Activated CD4-positive, alpha-beta memory T cell treated with anti-CD3 and anti-CD28 coated beads, Interleukin-2, amount 10 ng/mL, durations not matched to agents 7 days and 5 days (primary cell): ENCODE data around the gene PLD4. TPM values are rescaled to one million over a fixed set of nuclear protein-coding genes. Genes with fewer than 3 reads are reported as not detected.
"Not testable (repeated sequence)": the region's sequence is repeated elsewhere in the genome, so short reads cannot be mapped to it uniquely, and the experiment has no call there.

Experiments
- CTCF ChIA-PET: fragments of 350-600 bp; sonication (Branson Sonifier 250); formaldehyde crosslinking; loops from one replicate; lab custom pipeline; 2021; ENCODE audit warnings: antibody characterized with exemption, inconsistent platforms; lab: Charles Lee
- POLR2A ChIA-PET: fragments of 350-600 bp; sonication (Branson Sonifier 250); formaldehyde crosslinking; loops from one replicate; lab custom pipeline; 2021; ENCODE audit warnings: antibody characterized with exemption; lab: Charles Lee
- DNase-seq: peaks from one replicate; pipeline ENCODE4 v3.0.0-alpha.2; 2020
- H3K27ac Mint-ChIP-seq: one replicate; pipeline ENCODE4 v1.8.0; 2021; ENCODE audit warnings: mild to moderate bottlenecking, mixed read lengths
- H3K27me3 Mint-ChIP-seq: one replicate; pipeline ENCODE4 v1.8.0; 2021; ENCODE audit warnings: mixed read lengths
- H3K36me3 Mint-ChIP-seq: one replicate; pipeline ENCODE4 v1.8.0; 2021; ENCODE audit warnings: low read depth, mixed read lengths
- H3K4me1 Mint-ChIP-seq: one replicate; pipeline ENCODE4 v1.8.0; 2021; ENCODE audit warnings: mixed read lengths
- H3K4me3 Mint-ChIP-seq: one replicate; pipeline ENCODE4 v1.8.0; 2021; ENCODE audit warnings: mild to moderate bottlenecking, mixed read lengths
- H3K9me3 Mint-ChIP-seq: one replicate; pipeline ENCODE4 v1.8.0; 2021; ENCODE audit warnings: mixed read lengths
- total RNA-seq, 2 experiments: library from RNA; stranded (reverse); gene quantifications; one replicate each; pipeline ENCODE4 v1.2.3, GENCODE V29; 2021

The PLD4 gene
- total RNA-seq, 2 experiments from 2014 or later: not detected

DNA sequence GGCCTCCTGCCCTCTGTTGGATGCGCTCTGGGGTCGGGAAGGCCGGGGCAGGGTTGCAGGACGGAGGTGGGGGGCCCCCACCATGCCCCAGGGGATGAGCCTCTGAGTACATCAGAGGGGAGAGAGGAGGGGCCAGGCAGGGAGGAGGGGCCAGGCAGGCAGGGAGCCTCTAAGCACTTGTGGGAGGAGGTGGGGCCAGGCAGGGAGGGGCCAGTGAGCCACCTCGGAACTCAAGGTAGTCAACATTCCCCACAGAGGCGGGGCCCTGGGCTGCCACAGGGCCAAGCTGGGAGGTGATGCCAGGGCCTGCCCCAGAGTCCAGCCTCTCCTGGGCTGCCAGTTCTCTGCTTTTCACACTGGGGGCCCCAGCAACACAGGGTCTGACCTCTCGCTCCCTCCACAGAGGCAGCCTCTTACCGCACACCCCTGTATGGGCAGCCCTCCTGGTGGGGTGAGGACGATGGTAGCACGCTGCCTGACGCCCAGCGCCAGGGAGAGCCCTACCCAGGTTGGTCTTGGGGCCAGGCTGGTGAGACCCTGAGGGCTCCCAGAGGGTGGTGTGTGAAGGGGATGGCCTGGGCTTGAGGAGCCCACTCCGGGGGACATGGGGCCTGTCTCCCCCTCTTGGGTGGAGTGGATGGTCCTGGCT lies 42.2 kb upstream of the PLD4 start:
- Mint-ChIP-seq H3K36me3 (no peaks in the 10 kb centered on the region), H3K4me1 (no peaks in the 10 kb centered on the region), H3K27ac (no peak overlapping the region), H3K27me3 (no peaks in the 10 kb centered on the region), H3K4me3 (no peak overlapping the region), H3K9me3 (no peaks in the 10 kb centered on the region)
- DNase-seq: no peak
- ChIA-PET CTCF (no interaction called here), POLR2A (no interaction called here)

DNA sequence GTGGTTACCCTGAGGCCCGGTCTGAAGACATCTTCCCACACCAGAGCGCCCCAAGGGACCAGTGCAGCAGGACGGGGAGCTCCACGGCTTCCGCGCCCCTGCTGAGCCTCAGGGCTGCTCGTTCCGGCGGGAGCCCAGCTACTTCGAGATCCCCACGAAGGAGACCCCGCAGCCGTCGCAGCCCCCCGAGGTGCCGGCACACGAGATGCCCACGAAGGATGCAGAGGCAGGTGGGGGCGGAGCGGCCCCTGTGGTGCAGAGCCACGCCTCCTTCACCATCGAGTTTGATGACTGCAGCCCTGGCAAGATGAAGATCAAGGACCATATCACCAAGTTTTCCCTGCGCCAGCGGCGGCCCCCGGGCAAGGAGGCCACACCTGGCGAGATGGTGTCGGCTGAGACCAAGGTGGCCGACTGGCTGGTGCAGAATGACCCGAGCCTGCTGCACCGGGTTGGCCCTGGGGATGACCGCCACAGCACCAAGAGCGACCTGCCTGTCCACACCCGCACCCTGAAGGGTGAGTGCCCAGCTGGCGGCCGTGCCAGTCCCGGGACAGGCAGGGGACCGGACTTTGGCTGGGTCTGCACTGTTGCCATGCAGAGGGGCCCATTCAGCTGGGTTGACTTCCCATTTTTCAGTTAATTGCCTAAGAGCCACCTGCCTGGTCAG lies 41.6 kb upstream of the PLD4 start:
- Mint-ChIP-seq H3K36me3 (no peaks in the 10 kb centered on the region), H3K9me3 (no peaks in the 10 kb centered on the region), H3K27ac (no peak overlapping the region), H3K27me3 (no peaks in the 10 kb centered on the region), H3K4me1 (no peaks in the 10 kb centered on the region), H3K4me3 (no peak overlapping the region)
- CTCF ChIA-PET: no interaction called here
- DNase-seq: no peak
- POLR2A ChIA-PET: no interaction called here

DNA sequence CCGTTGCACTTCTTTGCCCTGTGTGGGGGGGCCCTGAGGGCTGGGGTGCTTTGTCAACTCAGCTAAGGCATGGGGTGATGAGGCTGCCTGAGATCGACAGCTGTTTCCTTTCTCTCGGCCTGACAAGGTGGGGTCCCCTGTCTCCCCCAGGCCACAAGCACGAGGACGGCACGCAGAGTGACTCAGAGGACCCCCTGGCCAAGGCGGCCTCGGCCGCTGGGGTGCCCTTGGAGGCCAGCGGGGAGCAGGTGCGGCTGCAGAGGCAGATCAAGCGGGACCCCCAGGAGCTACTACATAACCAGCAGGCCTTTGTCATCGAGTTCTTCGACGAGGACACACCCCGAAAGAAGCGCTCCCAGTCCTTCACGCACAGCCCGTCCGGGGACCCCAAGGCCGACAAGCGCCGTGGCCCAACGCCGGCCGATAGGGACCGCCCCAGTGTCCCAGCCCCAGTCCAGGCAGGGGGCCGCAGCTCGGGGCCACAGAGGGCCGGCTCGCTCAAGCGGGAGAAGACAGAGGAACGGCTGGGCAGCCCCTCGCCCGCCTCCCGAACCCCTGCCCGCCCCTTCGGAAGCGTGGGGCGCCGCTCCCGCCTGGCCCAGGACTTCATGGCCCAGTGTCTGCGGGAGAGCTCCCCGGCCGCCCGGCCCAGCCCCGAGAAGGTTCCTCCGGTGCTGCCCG lies 40.9 kb upstream of the PLD4 start:
- Mint-ChIP-seq H3K27me3 (no peaks in the 10 kb centered on the region), H3K4me3 (no peak overlapping the region)
- POLR2A ChIA-PET: no interaction called here

DNA sequence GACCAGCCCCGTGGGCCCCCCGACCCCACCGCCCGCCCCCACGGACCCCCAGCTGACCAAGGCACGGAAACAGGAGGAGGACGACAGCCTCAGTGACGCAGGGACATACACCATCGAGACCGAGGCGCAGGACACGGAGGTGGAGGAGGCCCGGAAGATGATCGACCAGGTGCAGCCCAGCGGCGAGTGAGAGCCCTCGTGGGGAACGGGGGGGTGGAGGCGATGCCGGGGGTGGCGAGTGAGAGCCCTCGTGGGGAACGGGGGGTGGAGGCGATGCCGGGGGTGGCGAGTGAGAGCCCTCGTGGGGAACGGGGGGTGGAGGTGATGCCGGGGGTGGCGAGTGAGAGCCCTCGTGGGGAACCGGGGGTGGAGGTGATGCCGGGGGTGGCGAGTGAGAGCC lies 40.3 kb upstream of the PLD4 start:
- H3K36me3 Mint-ChIP-seq, H3K9me3 Mint-ChIP-seq, POLR2A ChIA-PET, CTCF ChIA-PET, H3K4me3 Mint-ChIP-seq, H3K4me1 Mint-ChIP-seq, DNase-seq, H3K27ac Mint-ChIP-seq, H3K27me3 Mint-ChIP-seq: not testable (repeated sequence)

More for the DNA sequence above, 40.9 kb upstream of the PLD4 start:
- CTCF ChIA-PET: no interaction called here
- H3K27ac Mint-ChIP-seq: no peak overlapping the region
- no peaks in the 10 kb centered on the region for H3K36me3 Mint-ChIP-seq
- no peaks in the 10 kb centered on the region for H3K4me1 Mint-ChIP-seq
- no peak for DNase-seq
- no peaks in the 10 kb centered on the region for H3K9me3 Mint-ChIP-seq

DNA sequence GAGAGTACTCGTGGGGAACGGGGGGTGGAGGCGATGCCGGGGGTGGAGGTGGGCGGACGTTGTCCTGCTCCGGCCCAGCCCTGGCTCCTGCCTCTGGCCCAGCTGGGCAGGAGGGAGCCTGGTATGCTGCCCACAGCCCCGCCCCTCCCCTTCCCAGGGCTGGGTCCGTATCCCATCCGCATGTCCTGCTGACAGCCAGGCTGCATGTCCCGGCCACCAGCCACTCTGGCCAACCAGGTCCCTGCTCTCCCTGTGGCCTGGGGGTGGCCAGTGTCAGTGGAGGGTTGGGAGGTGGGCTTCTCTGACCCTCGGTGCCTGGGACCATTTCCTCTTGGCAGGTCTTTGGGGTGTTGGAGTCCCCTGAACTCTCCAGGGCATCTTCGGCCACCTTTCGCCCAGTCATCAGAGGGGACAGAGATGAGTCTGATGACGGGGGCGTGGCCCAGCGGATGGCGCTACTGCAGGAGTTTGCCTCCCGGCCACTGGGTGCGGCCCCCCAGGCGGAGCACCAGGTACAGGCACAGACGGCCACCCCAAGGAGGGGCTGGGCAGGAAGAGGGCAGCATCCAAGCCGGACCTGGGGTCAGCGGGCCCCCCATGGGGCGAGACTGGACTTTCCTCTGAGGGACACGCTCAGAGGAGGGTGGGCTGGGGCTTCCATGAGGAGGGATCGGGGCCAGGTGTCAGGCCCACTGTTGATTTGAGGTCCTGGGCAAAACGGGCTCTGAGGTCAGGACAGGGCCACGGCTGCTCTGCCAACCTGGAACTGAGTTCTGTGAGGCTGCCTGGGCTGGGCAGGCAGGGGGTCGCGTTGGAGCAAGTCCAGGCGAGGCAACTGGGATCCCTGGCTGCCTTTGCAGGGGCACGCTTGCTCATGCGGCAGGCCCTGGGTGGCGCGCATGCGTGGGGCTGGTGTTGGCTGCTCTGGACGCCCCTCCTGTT lies 39.4 kb upstream of the PLD4 start:
- POLR2A ChIA-PET: no interaction called here
- Mint-ChIP-seq H3K36me3 (no peaks in the 10 kb centered on the region), H3K4me1 (no peaks in the 10 kb centered on the region), H3K27me3 (no peaks in the 10 kb centered on the region), H3K9me3 (no peaks in the 10 kb centered on the region), H3K4me3 (no peak overlapping the region), H3K27ac (no peak overlapping the region)
- DNase-seq: no peak
- CTCF ChIA-PET: no interaction called here

DNA sequence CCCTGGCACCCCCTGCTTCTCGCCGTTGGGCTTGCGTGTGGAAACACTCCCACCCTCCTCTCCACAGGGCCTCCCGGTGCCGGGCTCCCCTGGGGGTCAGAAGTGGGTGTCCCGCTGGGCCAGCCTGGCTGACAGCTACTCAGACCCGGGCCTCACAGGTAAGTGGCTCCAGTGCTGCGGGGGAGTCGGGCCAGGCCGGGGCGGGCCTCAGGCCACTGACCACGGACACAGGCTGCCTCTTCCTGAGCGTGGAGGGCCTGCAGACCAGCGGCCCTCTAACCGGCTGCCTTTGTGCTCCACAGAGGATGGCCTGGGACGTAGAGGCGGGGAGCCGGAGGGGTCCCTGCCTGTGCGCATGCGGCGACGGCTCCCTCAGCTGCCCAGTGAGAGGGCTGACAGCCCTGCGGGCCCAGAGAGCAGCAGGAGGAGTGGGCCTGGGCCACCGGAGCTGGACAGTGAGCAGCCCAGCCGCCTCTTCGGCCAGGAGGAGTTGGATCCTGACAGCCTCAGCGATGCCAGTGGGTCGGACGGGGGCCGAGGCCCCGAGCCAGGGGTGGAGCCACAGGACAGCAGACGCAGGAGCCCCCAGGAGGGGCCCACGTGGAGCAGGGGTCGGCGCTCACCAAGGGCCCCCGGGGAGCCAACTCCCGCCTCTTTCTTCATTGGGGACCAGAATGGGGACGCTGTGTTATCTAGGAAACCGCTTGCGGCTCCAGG lies 38.5 kb upstream of the PLD4 start:
- no peaks in the 10 kb centered on the region for H3K27me3 Mint-ChIP-seq
- CTCF ChIA-PET: no interaction called here
- POLR2A ChIA-PET: no interaction called here
- H3K9me3 Mint-ChIP-seq: no peaks in the 10 kb centered on the region
- no peaks in the 10 kb centered on the region for H3K4me1 Mint-ChIP-seq
- H3K36me3 Mint-ChIP-seq: no peaks in the 10 kb centered on the region
- no peak overlapping the region for H3K4me3 Mint-ChIP-seq
- H3K27ac Mint-ChIP-seq: no peak overlapping the region
- DNase-seq: no peak

DNA sequence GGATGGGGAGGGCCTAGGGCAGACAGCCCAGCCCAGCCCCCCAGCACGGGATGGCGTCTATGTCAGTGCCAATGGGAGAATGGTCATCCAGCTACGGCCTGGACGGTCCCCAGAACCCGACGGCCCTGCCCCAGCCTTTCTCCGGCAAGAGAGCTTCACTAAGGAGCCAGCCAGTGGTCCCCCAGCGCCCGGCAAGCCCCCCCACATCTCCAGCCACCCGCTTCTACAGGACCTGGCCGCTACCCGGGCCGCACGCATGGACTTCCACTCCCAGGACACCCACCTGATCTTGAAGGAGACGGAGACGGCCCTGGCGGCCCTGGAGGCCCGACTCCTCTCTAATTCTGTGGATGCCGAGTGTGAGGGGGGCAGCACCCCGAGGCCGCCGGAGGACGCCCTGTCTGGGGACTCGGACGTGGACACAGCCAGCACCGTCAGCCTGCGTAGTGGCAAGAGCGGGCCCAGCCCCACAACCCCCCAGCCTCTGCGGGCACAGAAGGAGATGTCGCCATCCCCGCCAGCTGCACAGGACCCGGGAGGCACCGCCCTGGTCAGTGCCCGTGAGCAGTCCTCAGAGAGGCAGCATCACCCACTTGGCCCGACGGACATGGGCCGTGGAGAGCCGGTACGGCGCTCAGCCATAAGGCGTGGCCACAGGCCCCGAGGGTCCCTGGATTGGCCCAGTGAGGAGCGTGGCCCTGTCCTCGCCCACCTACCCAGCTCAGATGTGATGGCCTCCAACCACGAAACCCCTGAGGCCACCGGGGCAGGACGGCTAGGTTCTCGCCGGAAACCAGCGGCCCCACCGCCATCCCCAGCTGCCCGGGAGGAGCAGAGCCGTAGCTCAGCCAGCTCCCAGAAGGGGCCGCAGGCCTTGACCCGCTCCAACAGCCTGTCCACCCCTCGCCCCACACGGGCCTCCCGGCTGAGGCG lies 37.7 kb upstream of the PLD4 start:
- ChIA-PET CTCF (no interaction called here), POLR2A (no interaction called here)
- Mint-ChIP-seq H3K4me3 (no peak overlapping the region), H3K36me3 (no peaks in the 10 kb centered on the region), H3K4me1 (no peaks in the 10 kb centered on the region), H3K9me3 (no peaks in the 10 kb centered on the region), H3K27ac (no peak overlapping the region), H3K27me3 (no peaks in the 10 kb centered on the region)
- DNase-seq: no peak

DNA sequence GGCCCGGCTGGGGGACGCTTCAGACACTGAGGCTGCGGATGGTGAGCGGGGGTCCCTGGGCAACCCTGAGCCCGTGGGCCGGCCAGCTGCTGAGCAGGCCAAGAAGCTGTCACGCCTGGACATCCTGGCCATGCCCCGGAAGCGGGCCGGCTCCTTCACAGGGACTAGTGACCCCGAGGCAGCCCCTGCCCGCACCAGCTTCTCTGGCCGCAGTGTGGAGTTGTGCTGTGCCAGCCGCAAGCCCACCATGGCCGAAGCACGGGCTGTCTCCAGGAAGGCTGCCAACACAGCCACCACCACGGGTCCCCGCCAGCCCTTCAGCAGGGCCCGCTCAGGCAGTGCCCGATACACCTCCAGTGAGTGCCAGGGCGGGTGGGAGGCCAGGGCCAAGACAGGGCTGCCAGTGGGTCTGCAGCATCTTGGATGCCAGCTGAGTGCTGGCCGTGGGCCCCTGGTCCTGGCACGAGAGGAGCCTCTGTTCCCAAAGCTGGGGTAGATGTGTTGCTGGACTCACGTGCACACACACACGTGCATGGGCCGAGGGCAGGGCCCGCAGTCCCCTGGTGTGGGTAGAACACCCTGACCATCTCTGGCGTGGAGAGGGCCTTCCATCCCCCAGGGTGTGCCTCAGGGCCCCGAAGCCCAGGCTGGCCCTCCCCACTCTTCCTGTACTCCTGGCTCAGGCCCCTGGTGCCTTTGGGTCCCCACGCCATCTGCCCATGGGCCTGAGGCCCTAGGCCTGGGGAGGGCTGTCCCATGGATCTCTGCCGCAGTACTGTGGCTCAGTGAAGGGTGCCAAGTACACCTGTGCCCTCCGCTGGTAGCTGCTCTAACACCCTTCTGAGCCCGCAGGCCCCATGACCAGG lies 36.8 kb upstream of the PLD4 start:
- Mint-ChIP-seq H3K36me3 (no peaks in the 10 kb centered on the region), H3K27me3 (no peaks in the 10 kb centered on the region), H3K9me3 (no peaks in the 10 kb centered on the region), H3K27ac (no peak overlapping the region), H3K4me1 (no peaks in the 10 kb centered on the region), H3K4me3 (no peak overlapping the region)
- CTCF ChIA-PET: no interaction called here
- POLR2A ChIA-PET: no interaction called here
- DNase-seq: no peak

DNA sequence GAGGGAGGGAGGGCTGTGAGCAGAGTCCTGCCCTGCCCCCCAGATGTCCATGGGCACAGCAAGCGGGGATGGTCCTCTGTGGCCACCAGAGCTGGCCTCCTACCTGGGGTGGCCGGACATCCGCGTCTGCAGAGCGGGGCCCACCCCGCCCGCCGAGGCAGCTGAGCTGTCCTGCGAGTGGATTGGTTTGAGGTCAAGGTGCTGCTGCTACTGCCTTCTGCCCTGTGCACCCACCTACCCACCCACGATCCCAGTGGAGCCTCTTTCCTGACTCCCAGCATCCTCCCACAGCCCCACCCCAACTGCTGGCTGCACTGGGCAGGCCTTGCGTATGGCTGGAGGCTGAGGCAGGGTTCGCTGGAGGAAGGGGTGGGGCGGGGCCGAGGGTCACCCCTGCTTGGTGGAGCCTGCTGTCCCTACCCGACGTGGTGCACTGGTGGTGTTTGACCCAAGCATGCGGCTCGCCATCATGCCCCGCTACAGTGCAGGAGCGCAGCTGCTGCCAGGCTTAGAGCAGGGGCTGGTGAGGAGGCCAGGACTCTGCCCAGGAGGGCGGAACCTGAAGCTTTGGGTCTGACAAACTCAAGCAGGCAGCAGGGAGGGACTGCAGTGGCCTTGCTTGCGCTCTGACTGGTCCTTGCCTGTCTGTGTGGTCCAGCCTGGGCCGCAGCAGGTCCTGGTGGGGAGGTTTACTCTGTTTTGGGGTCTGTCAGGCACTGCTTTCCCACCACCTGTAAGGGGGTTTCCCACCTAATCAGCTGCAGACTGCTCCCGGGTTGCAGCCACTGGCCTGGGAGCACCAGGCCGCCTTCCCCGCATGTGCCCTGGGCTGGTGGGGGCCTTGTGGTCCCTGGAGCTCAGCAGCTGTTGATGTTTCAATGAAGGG lies 35.9 kb upstream of the PLD4 start:
- H3K4me3 Mint-ChIP-seq: no peak overlapping the region
- no peaks in the 10 kb centered on the region for H3K4me1 Mint-ChIP-seq
- ChIA-PET POLR2A (no interaction called here), CTCF (no interaction called here)
- H3K9me3 Mint-ChIP-seq: no peaks in the 10 kb centered on the region
- no peak for DNase-seq
- H3K27me3 Mint-ChIP-seq: no peaks in the 10 kb centered on the region
- no peaks in the 10 kb centered on the region for H3K36me3 Mint-ChIP-seq
- no peak overlapping the region for H3K27ac Mint-ChIP-seq

DNA sequence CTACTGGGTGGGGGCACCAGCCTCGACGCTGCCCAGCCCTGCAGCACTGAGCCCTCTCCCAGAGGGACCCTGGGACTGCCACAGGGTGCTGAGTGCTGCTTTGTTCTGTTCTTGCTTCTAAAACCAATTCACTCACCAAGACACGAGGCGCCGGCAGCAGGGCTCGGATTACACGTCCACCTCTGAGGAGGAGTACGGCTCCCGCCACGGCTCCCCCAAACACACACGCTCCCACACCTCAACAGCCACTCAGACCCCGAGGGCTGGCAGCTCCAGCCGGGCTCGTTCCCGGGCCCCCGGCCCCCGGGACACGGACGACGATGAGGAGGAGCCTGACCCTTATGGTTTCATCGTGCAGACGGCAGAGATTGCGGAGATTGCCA lies 35.3 kb upstream of the PLD4 start:
- Mint-ChIP-seq H3K27me3 (no peaks in the 10 kb centered on the region), H3K4me3 (no peak overlapping the region), H3K4me1 (no peaks in the 10 kb centered on the region), H3K27ac (no peak overlapping the region), H3K9me3 (no peaks in the 10 kb centered on the region), H3K36me3 (no peaks in the 10 kb centered on the region)
- CTCF ChIA-PET: no interaction called here
- DNase-seq: no peak
- POLR2A ChIA-PET: no interaction called here

DNA sequence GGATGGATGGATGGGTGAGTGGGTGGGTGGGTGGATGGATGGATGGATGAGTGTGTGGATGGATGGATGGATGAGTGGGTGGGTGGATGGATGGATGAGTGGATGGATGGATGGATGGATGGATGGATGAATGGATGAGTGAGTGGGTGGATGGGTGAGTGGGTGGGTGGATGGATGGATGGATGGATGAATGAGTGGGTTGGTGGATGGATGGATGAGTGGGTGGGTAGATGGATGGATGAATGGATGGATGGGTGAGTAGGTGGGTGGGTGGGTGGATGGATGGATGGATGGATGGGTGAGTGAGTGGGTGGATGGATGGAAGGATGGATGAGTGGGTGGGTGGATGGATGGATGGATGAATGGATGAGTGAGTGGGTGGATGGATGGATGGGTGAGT lies 34.4 kb upstream of the PLD4 start:
- H3K36me3 Mint-ChIP-seq, H3K4me1 Mint-ChIP-seq, H3K9me3 Mint-ChIP-seq, H3K27me3 Mint-ChIP-seq, POLR2A ChIA-PET, H3K27ac Mint-ChIP-seq, CTCF ChIA-PET, DNase-seq, H3K4me3 Mint-ChIP-seq: not testable (repeated sequence)
